ENCODE data around the gene NCDN. TPM values are rescaled to one million over a fixed set of nuclear protein-coding genes. Genes with fewer than 3 reads are reported as not detected.
A peak's percentile ranks its signal among the peaks of the same experiment; 100 is the strongest.

Gene NCDN
- 9.3 and 9.4 TPM in 2 replicates for polyA plus RNA-seq (2013)

- no CpG with 5 or more reads among the region's 58 CpGs for WGBS (ENCODE audit: extremely low coverage, insufficient coverage, insufficient read length)
- peak within 1 kb of the TSS; percentile 93 for H2BK120ac ChIP-seq (ENCODE audit: insufficient read depth, low read length, poor library complexity)
- peak within 1 kb of the TSS; percentile 95 for H3K9ac ChIP-seq (ENCODE audit: low read length)
- H2AFZ ChIP-seq (ENCODE audit: insufficient read depth, low read length, poor library complexity) = peak within 1 kb of the TSS; percentile 81
- H2BK12ac ChIP-seq (ENCODE audit: low read length) = peak within 1 kb of the TSS; percentile 12
- peak within 1 kb of the TSS; percentile 97 for H3K4me3 ChIP-seq (ENCODE audit: low read depth, low read length)
- peak within 1 kb of the TSS; percentile 92 for H3K18ac ChIP-seq (ENCODE audit: low read length)
- H3K79me2 ChIP-seq (ENCODE audit: control insufficient read depth, insufficient read depth, low read length, poor library complexity) = peaks cover 8% of the 10 kb centered on the region
- H4K91ac ChIP-seq (ENCODE audit: low read depth, low read length) = peak within 1 kb of the TSS; percentile 98
- peak within 1 kb of the TSS; percentile 91 for H4K12ac ChIP-seq (ENCODE audit: low read depth, low read length)
- no peaks in the 10 kb centered on the region for H3K27me3 ChIP-seq (ENCODE audit: insufficient read depth, low read length)
- peaks cover 4 to 12% of the 10 kb centered on the region in 2 experiments for H3K4me1 ChIP-seq (ENCODE audit: control insufficient read depth in 1 of 2, insufficient read depth in 2 of 2, low read length in 2 of 2)
- peaks cover 3% of the 10 kb centered on the region for H3K9me3 ChIP-seq (ENCODE audit: insufficient read depth, low read depth, low read length)
- no peak within 1 kb of the TSS for H2AK5ac ChIP-seq (ENCODE audit: low read length)
- H3K23ac ChIP-seq (ENCODE audit: low read length) = no peak within 1 kb of the TSS
- DNase-seq = peak; percentile 95 to 96
- peak within 1 kb of the TSS; percentile 97 for H2BK5ac ChIP-seq (ENCODE audit: low read depth, low read length, poor library complexity)
- H3K36me3 ChIP-seq (ENCODE audit: control insufficient read depth in 1 of 2, insufficient read depth in 2 of 2, low read length in 2 of 2) = peaks cover 14 to 24% of the 10 kb centered on the region in 2 experiments
- peak within 1 kb of the TSS; percentile 96 for H3K14ac ChIP-seq (ENCODE audit: low read length)
- peak within 1 kb of the TSS; percentile 98 for H4K8ac ChIP-seq (ENCODE audit: low read depth, low read length)
- peak within 1 kb of the TSS; percentile 87 for H3K4me2 ChIP-seq (ENCODE audit: low read length)
- peaks cover 9% of the 10 kb centered on the region for H3K79me1 ChIP-seq (ENCODE audit: low read length)
- peak within 1 kb of the TSS; percentile 98 for H3K27ac ChIP-seq (ENCODE audit: low read depth, low read length)
- peak within 1 kb of the TSS; percentile 76 for H3K4ac ChIP-seq (ENCODE audit: low read depth, low read length)
Observed at GRCh38 chr1:35557611-35558373, at the start of gene NCDN. Gene NCDN (plus strand): TSS chr1:35557799. CDS start chr1:35558191, 392 bp downstream.

GRCh38 chr1:35507947-35508346 lies 49.7 kb upstream of the NCDN start:
- no peak overlapping the region for H2BK5ac ChIP-seq (ENCODE audit: low read depth, low read length, poor library complexity)

GRCh38 chr1:35509558-35509957 lies 48.0 kb upstream of the NCDN start:
- Histone ChIP-seq H3K14ac (ENCODE audit: low read length) (no peak overlapping the region), H2AFZ (ENCODE audit: insufficient read depth, low read length, poor library complexity) (no peak overlapping the region)

More at GRCh38 chr1:35507947-35508346, 49.7 kb upstream of the NCDN start:
- Histone ChIP-seq H4K91ac (ENCODE audit: low read depth, low read length) (no peak overlapping the region), H2BK120ac (ENCODE audit: insufficient read depth, low read length, poor library complexity) (no peak overlapping the region), H3K4me3 (ENCODE audit: low read depth, low read length) (no peak overlapping the region), H3K79me2 (ENCODE audit: control insufficient read depth, insufficient read depth, low read length, poor library complexity) (no peaks in the 10 kb centered on the region), H3K14ac (ENCODE audit: low read length) (no peak overlapping the region), H3K9me3 (ENCODE audit: insufficient read depth, low read depth, low read length) (no peaks in the 10 kb centered on the region), H2BK12ac (ENCODE audit: low read length) (no peak overlapping the region), H2AK5ac (ENCODE audit: low read length) (no peak overlapping the region), H3K18ac (ENCODE audit: low read length) (no peak overlapping the region), H3K4ac (ENCODE audit: low read depth, low read length) (no peak overlapping the region), H3K27me3 (ENCODE audit: insufficient read depth, low read length) (no peaks in the 10 kb centered on the region), H3K23ac (ENCODE audit: low read length) (no peak overlapping the region), H3K4me2 (ENCODE audit: low read length) (no peak overlapping the region), H4K8ac (ENCODE audit: low read depth, low read length) (no peak overlapping the region), H4K12ac (ENCODE audit: low read depth, low read length) (no peak overlapping the region), H3K9ac (ENCODE audit: low read length) (no peak overlapping the region), H3K79me1 (ENCODE audit: low read length) (no peaks in the 10 kb centered on the region), H3K27ac (ENCODE audit: low read depth, low read length) (no peak overlapping the region), H3K36me3 (ENCODE audit: control insufficient read depth in 1 of 2, insufficient read depth in 2 of 2, low read length in 2 of 2) (peaks cover 0 to 2% of the 10 kb centered on the region in 2 experiments), H3K4me1 (ENCODE audit: control insufficient read depth in 1 of 2, insufficient read depth in 2 of 2, low read length in 2 of 2) (peaks cover 0 to 4% of the 10 kb centered on the region in 2 experiments), H2AFZ (ENCODE audit: insufficient read depth, low read length, poor library complexity) (no peak overlapping the region)
- no peak for DNase-seq

GRCh38 chr1:35511305-35511704 lies 46.3 kb upstream of the NCDN start:
- no CpG with 5 or more reads among the region's 2 CpGs for WGBS (ENCODE audit: extremely low coverage, insufficient coverage, insufficient read length)

More at GRCh38 chr1:35509558-35509957, 48.0 kb upstream of the NCDN start:
- Histone ChIP-seq H2AK5ac (ENCODE audit: low read length) (no peak overlapping the region), H3K9me3 (ENCODE audit: insufficient read depth, low read depth, low read length) (no peaks in the 10 kb centered on the region), H3K18ac (ENCODE audit: low read length) (no peak overlapping the region), H3K4me2 (ENCODE audit: low read length) (no peak overlapping the region), H4K12ac (ENCODE audit: low read depth, low read length) (no peak overlapping the region), H3K4ac (ENCODE audit: low read depth, low read length) (no peak overlapping the region), H3K4me3 (ENCODE audit: low read depth, low read length) (no peak overlapping the region), H3K27ac (ENCODE audit: low read depth, low read length) (no peak overlapping the region), H2BK5ac (ENCODE audit: low read depth, low read length, poor library complexity) (no peak overlapping the region), H3K4me1 (ENCODE audit: control insufficient read depth in 1 of 2, insufficient read depth in 2 of 2, low read length in 2 of 2) (peaks cover 0 to 4% of the 10 kb centered on the region in 2 experiments), H3K23ac (ENCODE audit: low read length) (no peak overlapping the region), H2BK120ac (ENCODE audit: insufficient read depth, low read length, poor library complexity) (no peak overlapping the region), H4K91ac (ENCODE audit: low read depth, low read length) (no peak overlapping the region), H3K36me3 (ENCODE audit: control insufficient read depth in 1 of 2, insufficient read depth in 2 of 2, low read length in 2 of 2) (peaks cover 0 to 2% of the 10 kb centered on the region in 2 experiments), H4K8ac (ENCODE audit: low read depth, low read length) (no peak overlapping the region), H3K79me1 (ENCODE audit: low read length) (no peaks in the 10 kb centered on the region), H3K9ac (ENCODE audit: low read length) (no peak overlapping the region), H2BK12ac (ENCODE audit: low read length) (no peak overlapping the region), H3K27me3 (ENCODE audit: insufficient read depth, low read length) (no peaks in the 10 kb centered on the region), H3K79me2 (ENCODE audit: control insufficient read depth, insufficient read depth, low read length, poor library complexity) (no peaks in the 10 kb centered on the region)
- no peak for DNase-seq
- no CpG with 5 or more reads among the region's 3 CpGs for WGBS (ENCODE audit: extremely low coverage, insufficient coverage, insufficient read length)

More at GRCh38 chr1:35511305-35511704, 46.3 kb upstream of the NCDN start:
- Histone ChIP-seq H3K23ac (ENCODE audit: low read length) (no peak overlapping the region), H4K91ac (ENCODE audit: low read depth, low read length) (no peak overlapping the region), H3K4ac (ENCODE audit: low read depth, low read length) (no peak overlapping the region), H3K4me2 (ENCODE audit: low read length) (no peak overlapping the region), H4K12ac (ENCODE audit: low read depth, low read length) (no peak overlapping the region), H3K36me3 (ENCODE audit: control insufficient read depth in 1 of 2, insufficient read depth in 2 of 2, low read length in 2 of 2) (peaks cover 0 to 2% of the 10 kb centered on the region in 2 experiments), H2BK12ac (ENCODE audit: low read length) (no peak overlapping the region), H3K27ac (ENCODE audit: low read depth, low read length) (no peak overlapping the region), H3K9ac (ENCODE audit: low read length) (no peak overlapping the region), H3K14ac (ENCODE audit: low read length) (no peak overlapping the region), H2BK120ac (ENCODE audit: insufficient read depth, low read length, poor library complexity) (no peak overlapping the region), H2AFZ (ENCODE audit: insufficient read depth, low read length, poor library complexity) (no peak overlapping the region), H4K8ac (ENCODE audit: low read depth, low read length) (no peak overlapping the region), H3K79me2 (ENCODE audit: control insufficient read depth, insufficient read depth, low read length, poor library complexity) (no peaks in the 10 kb centered on the region), H2AK5ac (ENCODE audit: low read length) (no peak overlapping the region), H3K27me3 (ENCODE audit: insufficient read depth, low read length) (no peaks in the 10 kb centered on the region), H3K79me1 (ENCODE audit: low read length) (no peaks in the 10 kb centered on the region), H3K4me1 (ENCODE audit: control insufficient read depth in 1 of 2, insufficient read depth in 2 of 2, low read length in 2 of 2) (peaks cover 0 to 2% of the 10 kb centered on the region in 2 experiments), H3K9me3 (ENCODE audit: insufficient read depth, low read depth, low read length) (no peaks in the 10 kb centered on the region), H3K18ac (ENCODE audit: low read length) (no peak overlapping the region), H3K4me3 (ENCODE audit: low read depth, low read length) (no peak overlapping the region), H2BK5ac (ENCODE audit: low read depth, low read length, poor library complexity) (no peak overlapping the region)
- DNase-seq = no peak
